CD4-positive, alpha-beta T cell treated with Interleukin-12 subunit alpha and Interleukin-12 subunit beta, for 1 hour (primary cell): ENCODE data around the gene PIGZ.
A peak's percentile ranks its signal among the peaks of the same experiment; 100 is the strongest.

Experiments
- DNase-seq: peaks from one replicate; pipeline ENCODE4 v3.0.0-alpha.2; 2020

PIGZ gene

GRCh38 chr3:196968233-196969133 is at the start of gene PIGZ:
Gene PIGZ, minus strand, starts transcription at chr3:196968833. Its CDS starts 16,802 bp downstream, at chr3:196952031.
- peak; percentile 35 for DNase-seq

- DNase-seq, result no peak
These were observed 48.4 kb upstream of the PIGZ start for GRCh38 chr3:197017003-197017402.

GRCh38 chr3:197015790-197016736 is 47.4 kb upstream of the PIGZ start:
- DNase-seq, result no peak

GRCh38 chr3:197014942-197015575 is 46.4 kb upstream of the PIGZ start:
- no peak for DNase-seq

GRCh38 chr3:197014024-197014423 is 45.4 kb upstream of the PIGZ start:
- no peak for DNase-seq

GRCh38 chr3:197012540-197012883 is 43.9 kb upstream of the PIGZ start:
- DNase-seq, result no peak

GRCh38 chr3:197011780-197012539 is 43.3 kb upstream of the PIGZ start:
- DNase-seq, result no peak

GRCh38 chr3:197010556-197011351 is 42.1 kb upstream of the PIGZ start:
- no peak for DNase-seq

- DNase-seq, result no peak
These were observed 40.9 kb upstream of the PIGZ start for GRCh38 chr3:197009532-197010019.

GRCh38 chr3:197008436-197009209 is 40.0 kb upstream of the PIGZ start:
- DNase-seq, result no peak

- no peak for DNase-seq
These were observed 39.3 kb upstream of the PIGZ start for GRCh38 chr3:197007953-197008352.

- no peak for DNase-seq
These were observed 38.8 kb upstream of the PIGZ start for GRCh38 chr3:197007296-197007940.

- DNase-seq, result no peak
These were observed 38.2 kb upstream of the PIGZ start for GRCh38 chr3:197006860-197007259.

- no peak for DNase-seq
These were observed 37.8 kb upstream of the PIGZ start for GRCh38 chr3:197006446-197006845.

GRCh38 chr3:197003461-197004385 is 35.1 kb upstream of the PIGZ start:
- DNase-seq, result peak; percentile 17

- DNase-seq, result peak; percentile 87
These were observed 34.2 kb upstream of the PIGZ start for GRCh38 chr3:197002701-197003454.

GRCh38 chr3:197001972-197002700 is 33.5 kb upstream of the PIGZ start:
- no peak for DNase-seq
